H1 (cell line): ENCODE data around the gene NXPH3.

Source experiments
- EZH2 ChIP-seq: fragments of 200-600 bp; sonication (generic); IDR thresholded peaks from 2 replicates; pipeline ENCODE4 v1.7.1; 2012; ENCODE audit warnings: low read depth, mild to moderate bottlenecking, moderate library complexity, low read length, inconsistent platforms; ENCODE audit not compliant: severe bottlenecking
- GABPA ChIP-seq: IDR thresholded peaks from 2 replicates; pipeline ENCODE4 v1.6.1; 2011; ENCODE audit warnings: mild to moderate bottlenecking, low read length, moderate library complexity, borderline replicate concordance; ENCODE audit not compliant: insufficient read depth
- KDM1A ChIP-seq: fragments of 200-600, 300-600 bp; sonication (generic); IDR thresholded peaks from 2 replicates; pipeline ENCODE4 v1.7.1; 2016; ENCODE audit warnings: mild to moderate bottlenecking, low read length, borderline replicate concordance
- POLR2A ChIP-seq, 2 experiments: IDR thresholded peaks; 1 replicate in 1 of 2; 2 replicates in 1 of 2; pipeline ENCODE4 v1.6.1; 2011; ENCODE audit warnings: low read depth in 2 of 2, low read length in 2 of 2, mild to moderate bottlenecking in 2 of 2; ENCODE audit errors: control extremely low read depth in 1 of 2
- RAD21 ChIP-seq, 2 experiments: IDR thresholded peaks in 1 of 2; conservative IDR thresholded peaks in 1 of 2; 2 replicates each; pipeline ENCODE4 v1.6.1; 2011; ENCODE audit warnings: low read depth in 2 of 2, low read length in 2 of 2, improper control_type of control experiment in 1 of 2, inconsistent platforms in 1 of 2, mild to moderate bottlenecking in 1 of 2, moderate library complexity in 1 of 2
- RFX5 ChIP-seq: IDR thresholded peaks from 2 replicates; pipeline ENCODE4 v1.6.1; 2011; ENCODE audit warnings: low read depth, low read length, improper control_type of control experiment, borderline replicate concordance
- SIX5 ChIP-seq: IDR thresholded peaks from 2 replicates; pipeline ENCODE4 v1.6.1; 2011; ENCODE audit warnings: mild to moderate bottlenecking, low read depth, low read length
- SP1 ChIP-seq: IDR thresholded peaks from 2 replicates; pipeline ENCODE4 v1.6.1; 2011; ENCODE audit warnings: low read depth, low read length
- YY1 ChIP-seq: IDR thresholded peaks from 2 replicates; pipeline ENCODE4 v1.6.1; 2011; ENCODE audit warnings: low read depth, mild to moderate bottlenecking, low read length
- TF ChIP-seq, protein P1 (sequence below), 3 experiments: IDR thresholded peaks; 1 replicate in 2 of 3; 2 replicates in 1 of 3; pipeline versions ENCODE4 v1.5.1 to v1.6.1; 2011; ENCODE audit warnings: low read length in 3 of 3, mild to moderate bottlenecking in 3 of 3, inconsistent platforms in 2 of 3, low read depth in 1 of 3, moderate library complexity in 1 of 3; ENCODE audit not compliant: insufficient read depth in 1 of 3; ENCODE audit errors: control extremely low read depth in 1 of 3
- TF ChIP-seq, protein P2 (sequence below): IDR thresholded peaks from 2 replicates; pipeline ENCODE4 v1.6.1; 2012; ENCODE audit warnings: inconsistent platforms

DNA sequence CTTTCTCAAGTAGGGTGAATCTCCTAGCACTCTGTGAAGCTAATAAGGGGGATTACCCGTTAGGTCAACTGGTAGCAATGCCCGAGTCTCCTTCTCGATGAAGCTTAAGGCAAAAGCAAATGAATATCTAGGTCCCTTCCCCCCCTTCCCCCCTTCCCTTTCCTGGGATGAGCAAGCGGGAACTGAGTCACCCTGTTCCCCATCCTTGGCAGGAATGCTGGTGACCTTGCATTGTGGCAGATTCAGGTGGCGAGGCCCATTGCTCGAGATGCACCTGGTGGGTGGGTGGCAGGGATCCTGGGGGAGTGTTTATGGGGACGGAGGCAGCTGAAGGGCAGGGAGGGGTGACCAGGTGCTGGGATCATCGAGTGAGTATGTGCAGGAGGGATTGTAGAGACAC lies 7.1 kb downstream of the NXPH3 start:
- TF ChIP-seq KDM1A (no peak), GABPA (no peak), RAD21 (IDR thresholded peaks at IDR 0.05 in 1 of 2, conservative IDR thresholded peaks at IDR 0.05 in 1 of 2; ENCODE audit: low read depth in 2 of 2, low read length in 2 of 2) (no peak), SIX5 (no peak), RFX5 (no peak), EZH2 (no peak), POLR2A (IDR thresholded peaks at IDR 0.05; ENCODE audit: control extremely low read depth in 1 of 2, low read depth in 2 of 2, low read length in 2 of 2) (no peak), YY1 (no peak), SP1 (no peak)
- TF ChIP-seq, protein P1, sequence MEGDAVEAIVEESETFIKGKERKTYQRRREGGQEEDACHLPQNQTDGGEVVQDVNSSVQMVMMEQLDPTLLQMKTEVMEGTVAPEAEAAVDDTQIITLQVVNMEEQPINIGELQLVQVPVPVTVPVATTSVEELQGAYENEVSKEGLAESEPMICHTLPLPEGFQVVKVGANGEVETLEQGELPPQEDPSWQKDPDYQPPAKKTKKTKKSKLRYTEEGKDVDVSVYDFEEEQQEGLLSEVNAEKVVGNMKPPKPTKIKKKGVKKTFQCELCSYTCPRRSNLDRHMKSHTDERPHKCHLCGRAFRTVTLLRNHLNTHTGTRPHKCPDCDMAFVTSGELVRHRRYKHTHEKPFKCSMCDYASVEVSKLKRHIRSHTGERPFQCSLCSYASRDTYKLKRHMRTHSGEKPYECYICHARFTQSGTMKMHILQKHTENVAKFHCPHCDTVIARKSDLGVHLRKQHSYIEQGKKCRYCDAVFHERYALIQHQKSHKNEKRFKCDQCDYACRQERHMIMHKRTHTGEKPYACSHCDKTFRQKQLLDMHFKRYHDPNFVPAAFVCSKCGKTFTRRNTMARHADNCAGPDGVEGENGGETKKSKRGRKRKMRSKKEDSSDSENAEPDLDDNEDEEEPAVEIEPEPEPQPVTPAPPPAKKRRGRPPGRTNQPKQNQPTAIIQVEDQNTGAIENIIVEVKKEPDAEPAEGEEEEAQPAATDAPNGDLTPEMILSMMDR (IDR thresholded peaks at IDR 0.05; ENCODE audit: control extremely low read depth in 1 of 3, insufficient read depth in 1 of 3, low read depth in 1 of 3, low read length in 3 of 3): no peak
- TF ChIP-seq, protein P2, sequence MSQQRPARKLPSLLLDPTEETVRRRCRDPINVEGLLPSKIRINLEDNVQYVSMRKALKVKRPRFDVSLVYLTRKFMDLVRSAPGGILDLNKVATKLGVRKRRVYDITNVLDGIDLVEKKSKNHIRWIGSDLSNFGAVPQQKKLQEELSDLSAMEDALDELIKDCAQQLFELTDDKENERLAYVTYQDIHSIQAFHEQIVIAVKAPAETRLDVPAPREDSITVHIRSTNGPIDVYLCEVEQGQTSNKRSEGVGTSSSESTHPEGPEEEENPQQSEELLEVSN: no peak
